Astrocyte of the spinal cord (primary cell): ENCODE data around the gene HLA-DMA.

Experiments used
- DNase-seq: peaks from one replicate; pipeline ENCODE4 v3.0.0; 2011; ENCODE audit warnings: low read depth, low spot score
- H3K4me3 ChIP-seq: 2 replicates; pipeline ENCODE4 v1.5.1; 2011; ENCODE audit warnings: low read depth, mild to moderate bottlenecking, low read length, moderate library complexity
- in situ Hi-C: cut with HindIII; loops from 2 replicates; pipeline ENCODE4 v1.10.0; 2017; ENCODE audit warnings: low sequenced_read_pairs
- TF ChIP-seq, protein P1 (sequence below): IDR thresholded peaks from 2 replicates; pipeline ENCODE4 v1.5.1; 2012; ENCODE audit warnings: low read depth, mild to moderate bottlenecking, low read length, inconsistent platforms

HLA-DMA gene

DNA sequence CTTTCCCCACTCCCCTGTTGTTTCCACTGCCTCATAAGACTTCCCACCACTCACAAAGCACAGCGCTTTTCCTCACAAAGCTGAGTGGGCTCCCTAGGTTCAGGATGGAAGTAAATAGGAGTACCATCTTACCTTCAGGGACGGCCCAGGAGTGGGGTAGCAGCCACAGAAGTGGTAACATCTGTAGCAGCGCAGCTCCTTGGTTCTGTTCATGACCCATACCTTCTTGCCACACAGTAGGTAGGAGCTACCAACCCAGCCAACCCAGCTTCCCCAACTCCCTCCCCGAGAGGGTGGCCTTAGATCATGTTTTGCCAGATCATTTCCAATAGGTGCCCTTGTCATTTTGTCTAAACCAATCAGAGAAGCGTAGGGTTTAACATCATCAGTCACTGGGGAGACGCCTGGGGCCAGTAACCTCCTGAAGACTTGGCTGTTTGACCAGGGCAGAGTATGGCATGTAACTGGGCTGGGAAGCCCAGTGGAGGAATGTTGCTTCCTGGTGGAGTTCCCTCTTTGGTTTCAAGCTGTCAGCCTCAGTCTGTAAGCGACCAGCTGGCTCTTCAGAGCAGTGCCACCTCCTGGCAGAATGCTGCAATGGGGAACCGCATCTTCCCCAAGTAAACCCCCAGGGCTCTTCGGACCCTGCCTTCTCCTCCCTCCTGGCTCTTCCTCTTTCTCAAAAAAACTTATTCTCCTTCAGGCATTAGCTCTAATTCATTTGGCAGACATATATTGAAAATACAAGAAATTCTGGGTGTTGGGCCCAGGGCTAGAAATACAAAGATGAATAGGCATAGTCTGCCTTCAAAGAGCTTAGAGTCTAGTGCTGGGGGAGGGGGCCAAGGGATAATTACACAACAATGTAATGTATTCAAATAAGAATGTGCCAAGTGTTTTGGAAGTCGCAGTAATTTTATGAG is at the start of gene HLA-DMA:
TSS of gene HLA-DMA (minus strand) at position 281 of the 923 bp plus-strand sequence. CDS start at position 220, 61 bp downstream.
- in situ Hi-C loops = no loop called here
- no peak within 1 kb of the TSS for H3K4me3 ChIP-seq
- DNase-seq = peak; percentile 93
- TF ChIP-seq, protein P1, sequence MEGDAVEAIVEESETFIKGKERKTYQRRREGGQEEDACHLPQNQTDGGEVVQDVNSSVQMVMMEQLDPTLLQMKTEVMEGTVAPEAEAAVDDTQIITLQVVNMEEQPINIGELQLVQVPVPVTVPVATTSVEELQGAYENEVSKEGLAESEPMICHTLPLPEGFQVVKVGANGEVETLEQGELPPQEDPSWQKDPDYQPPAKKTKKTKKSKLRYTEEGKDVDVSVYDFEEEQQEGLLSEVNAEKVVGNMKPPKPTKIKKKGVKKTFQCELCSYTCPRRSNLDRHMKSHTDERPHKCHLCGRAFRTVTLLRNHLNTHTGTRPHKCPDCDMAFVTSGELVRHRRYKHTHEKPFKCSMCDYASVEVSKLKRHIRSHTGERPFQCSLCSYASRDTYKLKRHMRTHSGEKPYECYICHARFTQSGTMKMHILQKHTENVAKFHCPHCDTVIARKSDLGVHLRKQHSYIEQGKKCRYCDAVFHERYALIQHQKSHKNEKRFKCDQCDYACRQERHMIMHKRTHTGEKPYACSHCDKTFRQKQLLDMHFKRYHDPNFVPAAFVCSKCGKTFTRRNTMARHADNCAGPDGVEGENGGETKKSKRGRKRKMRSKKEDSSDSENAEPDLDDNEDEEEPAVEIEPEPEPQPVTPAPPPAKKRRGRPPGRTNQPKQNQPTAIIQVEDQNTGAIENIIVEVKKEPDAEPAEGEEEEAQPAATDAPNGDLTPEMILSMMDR = peak; percentile 92

DNA sequence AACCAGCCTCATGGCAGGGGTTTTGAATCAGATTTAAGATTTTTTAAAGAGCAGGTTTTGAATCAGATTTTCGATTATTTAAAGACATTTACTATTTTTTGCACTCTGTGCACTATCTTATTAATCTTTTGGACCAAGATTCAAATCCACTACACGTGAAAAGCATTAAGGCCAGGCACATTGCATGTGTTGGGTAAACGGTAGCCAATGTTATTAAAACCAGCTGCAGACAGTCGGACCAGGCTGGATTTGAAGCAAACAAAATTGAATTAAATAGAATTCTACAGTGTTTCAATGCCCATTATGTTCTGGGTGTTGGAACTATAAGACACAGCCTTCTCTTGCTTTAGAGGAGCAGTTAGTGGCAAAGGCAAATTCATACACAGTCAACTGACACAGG is 48.8 kb upstream of the HLA-DMA start:
- TF ChIP-seq, protein P1 = no peak
- no peak overlapping the region for H3K4me3 ChIP-seq
- DNase-seq = no peak
- in situ Hi-C loops = no loop called here

DNA sequence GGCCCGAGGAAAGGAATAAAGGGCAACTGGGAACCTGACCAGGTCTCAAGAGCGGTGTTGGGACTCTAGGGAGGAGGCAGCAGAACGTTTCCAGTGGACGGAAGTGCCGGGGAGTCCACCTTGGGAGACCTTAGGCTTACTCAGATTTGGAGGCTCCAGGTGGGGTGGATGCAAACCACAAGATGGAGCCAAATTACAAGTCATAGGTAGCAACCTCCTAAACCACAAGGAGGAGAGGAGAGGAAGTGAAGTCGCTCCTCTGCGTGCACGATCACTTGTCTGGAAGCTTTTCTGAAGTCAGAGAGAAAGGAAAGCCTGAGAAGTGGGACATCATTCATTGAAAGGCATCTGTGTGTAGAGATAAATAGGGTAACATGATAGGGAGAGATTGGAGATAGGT is 47.2 kb upstream of the HLA-DMA start:
- TF ChIP-seq, protein P1 = no peak
- H3K4me3 ChIP-seq = no peak overlapping the region
- in situ Hi-C loops = no loop called here
- no peak for DNase-seq

DNA sequence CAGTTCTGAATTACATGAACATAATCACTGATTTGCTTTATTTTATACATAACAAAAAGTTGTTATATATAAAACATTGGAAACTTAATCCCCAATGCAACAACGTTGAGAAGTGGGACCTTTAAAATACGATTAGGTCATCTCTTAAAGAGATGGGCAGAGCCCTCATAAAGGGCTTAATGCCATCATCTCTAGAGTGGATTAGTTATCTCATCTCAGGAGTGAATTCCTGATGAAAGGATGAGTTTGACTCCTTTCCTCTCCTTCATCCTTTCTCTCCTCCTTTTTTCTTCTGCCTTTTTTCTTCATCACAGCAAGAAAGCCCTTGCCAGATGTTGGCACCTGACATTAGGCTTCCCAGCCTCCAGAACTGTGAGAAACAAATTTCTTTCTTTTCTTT is 42.6 kb upstream of the HLA-DMA start:
- in situ Hi-C loops = no loop called here
- no peak for DNase-seq
- H3K4me3 ChIP-seq = no peak overlapping the region
- TF ChIP-seq, protein P1 = no peak

DNA sequence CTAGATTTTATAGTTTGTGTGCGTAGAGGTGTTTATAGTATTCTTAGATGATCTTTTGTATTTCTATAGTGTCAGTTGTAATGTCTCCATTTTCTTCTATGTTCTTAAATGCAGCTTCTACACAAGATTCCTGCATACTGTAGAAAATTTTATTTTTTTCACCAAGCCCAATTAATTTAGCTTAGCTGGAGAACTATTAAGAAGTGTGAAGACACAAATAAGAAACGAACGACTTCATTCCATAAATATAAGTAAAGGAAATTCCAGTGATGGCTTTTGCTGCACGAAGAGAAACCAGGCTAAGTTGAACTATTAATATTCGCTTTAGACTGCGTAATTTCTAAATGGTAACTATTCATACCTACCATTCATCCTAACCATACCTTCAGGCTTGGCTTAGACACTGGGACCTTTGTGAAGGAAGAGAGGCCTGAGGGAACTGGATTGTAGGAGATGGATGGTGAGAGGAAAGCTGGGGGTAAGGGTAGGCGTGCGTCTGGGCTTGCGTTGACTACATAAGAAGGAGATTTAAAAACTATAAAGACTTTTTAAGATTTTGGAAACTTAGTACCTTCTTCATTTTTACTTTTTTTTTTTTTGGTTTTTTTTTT is 40.6 kb upstream of the HLA-DMA start:
- no peak overlapping the region for H3K4me3 ChIP-seq
- in situ Hi-C loops = no loop called here
- no peak for DNase-seq
- TF ChIP-seq, protein P1 = no peak

DNA sequence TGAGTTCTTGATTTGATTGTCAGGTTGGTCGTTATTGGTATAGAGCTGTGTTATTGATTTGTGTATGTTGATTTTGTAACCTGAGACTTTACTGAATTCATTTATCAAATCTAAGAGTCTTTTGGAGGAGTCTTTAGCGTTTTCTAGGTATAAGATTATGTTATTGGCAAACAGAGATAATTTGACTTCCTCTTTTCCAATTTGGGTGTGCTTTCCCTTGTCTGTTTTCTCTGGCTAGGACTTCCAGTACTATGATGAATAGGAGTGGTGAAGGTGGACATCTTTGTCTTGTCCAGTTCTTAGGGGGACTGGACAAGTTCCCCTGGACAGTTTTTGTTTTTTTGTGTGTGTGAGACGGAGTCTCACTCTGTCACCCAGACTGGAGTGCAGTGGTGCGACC is 39.1 kb upstream of the HLA-DMA start:
- in situ Hi-C loops = no loop called here

More for the DNA sequence above, 39.1 kb upstream of the HLA-DMA start:
- no peak overlapping the region for H3K4me3 ChIP-seq
- TF ChIP-seq, protein P1 = no peak
- DNase-seq = no peak
